GM19023 (cell line): Measurements from ENCODE around the gene ARAP3.

Experiments used
- ATAC-seq: cut with Tn5 transposase; IDR thresholded peaks from one replicate; pipeline ENCODE4 v1.9.1; 2021; ENCODE audit warnings: mild to moderate bottlenecking, moderate library complexity; ENCODE audit not compliant: unreplicated experiment

ARAP3 gene

DNA sequence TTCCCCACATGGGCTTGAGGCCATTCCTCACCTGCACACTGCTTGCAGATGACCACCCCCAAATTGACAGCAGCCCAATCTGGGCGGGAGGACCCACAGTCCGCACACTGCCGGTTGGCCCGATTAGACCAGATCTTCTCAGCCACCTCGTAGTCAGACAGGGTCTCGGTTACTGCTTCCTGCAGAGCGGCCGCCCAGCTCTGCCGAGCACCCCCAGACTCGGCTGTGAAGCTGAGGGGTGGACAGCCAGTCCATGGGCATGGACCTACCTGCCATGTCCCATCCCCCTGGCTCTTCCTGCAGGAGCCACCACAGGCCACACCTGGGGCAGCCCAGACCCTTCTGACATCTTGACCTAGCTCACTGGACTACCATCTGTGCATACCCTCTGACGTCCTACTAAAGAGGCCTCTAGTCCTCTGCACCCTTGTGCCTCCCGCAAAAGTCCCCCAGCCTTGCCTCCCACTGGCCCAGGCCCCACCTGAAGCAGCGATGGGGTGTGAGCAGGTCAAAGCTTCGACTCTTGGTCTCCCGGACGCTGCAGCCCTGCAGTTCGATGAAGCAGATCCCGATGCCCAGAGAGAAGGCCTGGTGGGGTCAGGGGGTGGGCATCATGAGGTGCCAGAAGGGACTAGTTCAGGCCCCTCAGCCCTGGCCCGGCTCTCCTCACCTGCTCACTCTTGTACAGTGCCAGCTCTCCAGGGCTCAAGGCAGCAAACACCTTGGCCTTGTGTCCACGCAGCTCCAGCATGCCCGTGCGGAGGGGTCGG, 9.8 kb downstream of the ARAP3 start:
- no peak for ATAC-seq

- ATAC-seq: no peak
Measured at GRCh38 chr5:141669520-141669919, 12.5 kb downstream of the ARAP3 start.

GRCh38 chr5:141668601-141669265, 13.3 kb downstream of the ARAP3 start:
- ATAC-seq: no peak

- ATAC-seq: no peak
Measured at GRCh38 chr5:141665995-141666940, 15.8 kb downstream of the ARAP3 start.

DNA sequence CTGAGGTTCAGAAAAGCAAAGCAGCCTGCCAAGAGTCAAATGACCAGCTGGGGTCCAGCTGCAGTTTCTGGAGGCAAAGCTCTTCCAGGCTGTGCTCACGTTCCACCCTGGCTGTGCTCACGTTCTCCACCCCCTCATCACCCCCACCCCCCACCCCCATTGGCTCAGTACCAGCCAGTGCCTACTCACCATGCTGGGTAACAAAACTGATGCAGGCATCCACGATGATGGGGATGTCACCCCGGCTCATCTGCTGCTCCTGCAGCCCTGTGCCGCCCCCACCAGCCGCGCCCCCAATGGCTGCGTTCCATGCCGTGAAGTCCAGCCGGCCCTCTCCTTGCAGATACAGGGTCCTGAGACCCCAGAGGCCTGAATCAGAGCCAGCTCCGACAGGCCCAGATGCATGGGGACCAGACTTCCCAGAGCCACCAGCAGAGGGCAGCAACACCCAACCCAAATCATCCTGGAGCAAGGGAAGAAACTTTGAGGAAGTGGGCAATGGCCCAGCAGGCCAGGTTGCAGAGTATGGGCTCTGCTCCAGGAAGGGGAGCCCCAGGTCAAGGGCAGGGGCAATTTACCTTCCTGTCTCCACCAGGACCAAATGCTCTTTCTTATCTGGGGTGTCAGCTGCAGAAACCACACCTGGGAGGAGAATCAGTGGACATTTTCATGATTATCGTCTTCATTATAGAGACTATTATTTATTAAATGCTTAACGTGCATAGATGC, 17.1 kb downstream of the ARAP3 start:
- peak; percentile 88 for ATAC-seq

DNA sequence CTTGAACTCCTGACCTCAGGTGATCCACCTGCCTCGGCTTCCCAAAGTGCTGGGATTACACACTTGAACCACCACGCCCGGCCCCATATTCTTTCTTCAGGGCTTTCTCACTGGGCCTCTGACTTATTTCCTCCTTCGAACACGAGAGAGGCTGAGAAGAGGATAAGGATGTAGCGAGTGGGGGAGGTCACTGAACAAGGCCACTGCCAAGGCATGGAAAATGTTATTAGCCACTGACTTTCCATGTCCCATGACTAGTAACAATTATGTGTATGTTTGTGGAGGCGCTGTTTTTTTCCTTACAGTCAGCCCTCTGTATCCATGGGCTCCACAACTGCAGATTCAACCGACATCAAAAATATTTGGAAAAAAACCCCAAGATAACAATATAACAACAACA, 18.5 kb downstream of the ARAP3 start:
- no peak for ATAC-seq

- no peak for ATAC-seq
Measured at GRCh38 chr5:141662028-141662427, 20.0 kb downstream of the ARAP3 start.

DNA sequence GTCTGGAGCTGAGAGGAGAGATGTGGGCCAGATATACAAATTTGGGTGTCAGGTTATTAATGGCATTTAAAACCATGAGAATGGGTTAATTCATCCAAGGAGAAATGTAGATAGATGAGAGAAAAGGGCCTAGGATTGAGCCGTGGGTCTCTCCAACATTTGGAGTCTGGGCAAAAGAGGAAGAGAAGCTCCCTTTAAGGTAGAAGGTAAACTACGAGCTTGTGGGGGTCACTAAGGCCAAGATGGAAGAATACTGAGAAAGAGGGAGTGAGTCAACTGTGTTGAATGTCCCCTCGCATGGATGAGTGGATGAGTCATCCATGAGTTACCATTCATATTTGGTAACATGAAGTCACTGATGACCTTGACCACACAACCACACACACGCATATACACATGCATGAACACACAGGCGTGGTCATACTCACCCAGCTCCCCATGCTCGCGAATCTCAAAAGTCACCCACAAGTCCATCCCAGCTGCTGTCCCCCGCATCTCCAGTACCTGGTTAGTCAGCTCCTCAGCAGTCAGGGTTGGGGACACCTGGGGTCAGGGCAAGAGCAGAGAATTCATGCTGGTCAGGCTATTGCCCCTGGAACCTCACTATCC, 24.0 kb downstream of the ARAP3 start:
- peak; percentile 71 for ATAC-seq

DNA sequence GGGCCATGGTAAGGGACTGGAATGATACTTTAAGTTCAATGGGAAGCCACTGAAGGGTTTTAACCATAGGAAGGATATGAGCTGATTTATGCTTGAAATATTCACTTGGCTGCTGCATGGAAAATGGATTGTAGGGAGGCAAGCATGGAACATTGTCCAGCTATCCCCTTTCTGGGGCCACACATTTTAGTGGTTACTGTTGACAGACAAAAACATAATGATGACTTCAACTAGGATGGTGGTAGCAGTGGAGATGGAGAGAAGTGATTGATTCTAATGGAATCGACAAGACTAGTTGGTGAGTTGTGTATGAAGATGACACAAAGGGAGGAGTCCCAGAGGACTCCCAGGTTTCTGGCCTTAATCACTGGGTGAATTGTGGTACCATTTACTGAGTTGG, 24.6 kb downstream of the ARAP3 start:
- no peak for ATAC-seq

GRCh38 chr5:141656396-141656795, 25.6 kb downstream of the ARAP3 start:
- ATAC-seq: no peak

DNA sequence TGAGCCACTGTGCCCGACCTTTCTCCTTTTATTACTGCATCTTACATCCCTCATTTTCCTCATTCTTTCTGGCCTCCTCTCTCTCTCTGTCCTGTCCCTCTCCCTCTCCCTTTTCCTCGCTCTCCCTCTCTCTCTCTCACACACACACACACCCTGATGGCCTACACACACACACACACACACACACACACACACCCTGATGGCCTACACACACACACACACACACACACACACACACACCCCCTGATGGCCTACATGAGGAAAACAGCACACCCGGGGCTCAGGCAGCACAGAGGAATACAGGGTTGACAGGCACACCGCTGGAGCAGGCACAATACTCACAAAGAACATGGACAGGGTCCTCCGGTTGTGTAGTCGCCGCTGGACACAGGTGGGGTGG, 27.0 kb downstream of the ARAP3 start:
- ATAC-seq: no peak

GRCh38 chr5:141654298-141654697, 27.7 kb downstream of the ARAP3 start:
- ATAC-seq: no peak

DNA sequence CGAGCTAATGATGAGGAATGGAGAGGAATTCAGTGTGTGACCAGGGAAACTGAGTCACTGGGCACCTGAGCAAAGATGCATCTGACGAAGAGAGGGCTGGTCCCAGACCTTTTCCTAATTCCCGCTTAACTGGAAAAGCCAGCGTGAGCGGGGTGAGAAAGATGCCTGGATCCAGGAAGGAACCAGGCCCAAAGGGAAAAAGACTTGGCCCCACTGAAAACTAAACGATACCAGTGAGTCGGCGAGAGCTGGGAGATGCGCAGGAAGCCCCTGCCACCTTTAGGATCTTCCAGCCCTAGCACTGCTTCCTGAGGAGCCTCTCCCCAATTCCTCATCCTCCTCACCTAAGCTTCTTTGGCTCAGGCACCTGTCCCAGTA, 30.3 kb downstream of the ARAP3 start:
- no peak for ATAC-seq

DNA sequence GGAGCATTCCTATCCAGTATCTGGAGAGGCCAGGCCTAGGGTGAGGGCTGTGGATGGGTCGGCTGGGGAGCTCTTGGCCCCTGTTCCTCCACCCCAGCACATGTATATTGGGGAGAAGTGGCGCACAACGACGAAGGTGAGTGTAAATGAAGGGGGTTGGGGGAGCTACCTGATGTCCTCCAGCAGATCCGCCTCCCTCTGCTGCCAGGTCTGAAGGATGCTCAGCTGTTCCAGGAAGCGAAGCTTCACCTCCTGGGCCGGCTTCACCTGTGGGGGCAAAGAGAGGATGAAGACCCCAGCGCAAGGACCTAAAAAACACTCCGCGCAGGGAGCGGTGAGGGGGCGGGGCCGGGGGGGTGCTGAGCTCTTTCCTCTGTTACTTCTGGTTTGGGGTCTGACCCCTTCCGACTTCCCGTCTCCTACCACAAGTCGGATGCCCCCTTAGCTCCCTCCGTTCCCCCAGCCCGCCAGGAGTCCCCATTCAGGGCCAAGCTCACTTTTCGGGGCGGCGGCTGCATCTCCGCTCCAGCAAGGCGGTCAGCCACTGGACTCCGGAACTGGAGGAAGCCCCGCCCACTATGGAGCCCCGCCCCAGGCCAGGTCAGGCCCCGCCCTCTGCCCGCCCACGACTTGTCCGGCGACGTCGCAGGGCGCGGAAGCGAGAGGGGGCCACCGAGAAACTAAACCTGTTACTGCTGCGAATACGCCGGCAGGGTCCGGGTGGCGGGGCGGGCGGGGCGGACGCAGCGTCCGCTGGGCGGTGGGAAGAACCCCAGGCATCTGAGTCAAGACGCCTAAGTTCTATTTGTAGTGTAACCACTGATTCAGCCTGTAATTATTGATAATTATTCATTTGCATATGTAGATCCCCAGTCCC, 30.9 kb downstream of the ARAP3 start, which contains the start of gene FCHSD1:
FCHSD1 (minus strand) TSS at position 568 of the 877 bp plus-strand sequence; CDS start at position 518, 50 bp downstream.
- ATAC-seq: peak; percentile 97

- ATAC-seq: no peak
Measured at GRCh38 chr5:141649972-141650371, 32.1 kb downstream of the ARAP3 start.

DNA sequence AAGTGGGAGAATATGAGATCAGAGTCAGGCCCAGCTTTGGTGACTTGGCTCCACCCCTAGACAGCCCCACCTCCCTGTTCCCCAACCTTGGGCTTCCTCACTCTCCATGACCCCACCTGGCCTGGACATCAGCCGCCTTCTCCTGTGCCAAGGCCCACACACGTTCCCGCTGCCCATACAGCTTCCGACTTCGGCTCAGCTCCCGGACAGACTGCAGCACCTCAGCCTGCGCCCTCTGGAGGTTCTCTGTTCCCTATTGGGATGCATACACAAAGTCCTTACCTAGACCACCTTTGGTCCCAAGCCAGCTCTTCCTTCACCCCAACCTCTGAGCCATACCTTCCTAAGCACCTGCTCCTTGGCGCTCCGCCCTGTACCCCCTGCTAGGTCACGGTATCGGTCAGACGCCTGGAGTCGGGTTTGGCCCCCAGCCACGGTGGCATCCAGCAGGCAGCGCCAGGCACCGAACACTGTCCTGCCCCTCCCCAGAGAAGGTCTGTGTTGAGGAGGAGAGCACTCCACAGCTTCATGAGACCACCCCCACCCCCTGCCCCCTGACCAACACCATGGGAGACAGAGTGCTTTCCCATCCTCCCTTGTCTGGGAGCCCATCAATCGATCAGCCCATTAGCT, 32.9 kb downstream of the ARAP3 start:
- ATAC-seq: no peak

- no peak for ATAC-seq
Measured at GRCh38 chr5:141647851-141648250, 34.2 kb downstream of the ARAP3 start.

GRCh38 chr5:141647242-141647641, 34.8 kb downstream of the ARAP3 start:
- ATAC-seq: no peak

DNA sequence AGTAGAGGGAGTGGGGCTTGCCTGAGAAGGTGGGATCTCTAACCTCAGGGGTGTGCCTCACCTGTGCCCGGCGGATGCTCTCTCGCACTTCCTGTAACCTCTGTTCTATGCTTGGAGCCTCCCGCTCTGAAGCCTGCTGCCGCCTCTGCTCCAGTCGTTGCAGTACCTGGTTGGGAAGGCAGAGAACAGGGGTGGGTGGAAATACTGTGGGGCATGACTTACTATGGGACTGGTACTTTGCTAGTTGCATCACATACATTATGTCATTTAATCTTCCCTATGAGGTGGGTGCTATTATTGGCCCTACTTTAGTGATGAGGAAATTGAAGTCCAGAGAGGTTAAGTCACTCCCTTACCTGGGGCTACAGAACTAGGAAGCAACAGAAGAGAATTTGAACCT, 36.0 kb downstream of the ARAP3 start:
- no peak for ATAC-seq
